Measurements from ENCODE around the gene SFXN3. TPM values are rescaled to one million over a fixed set of nuclear protein-coding genes. Genes with fewer than 3 reads are reported as not detected.

SFXN3 gene
- total and polyA plus RNA-seq, 2 of the 13 experiments (the other 11 are each of a cell fraction or from before 2014, with no cell fraction given) = 16.8 to 71.5 TPM

- TSS peak; percentile 92 for BruUV-seq (replicated peaks)
- POLR2A ChIA-PET = interaction anchor here (0.7 to 23.0 kb wide), 5 partner anchors 11 to 105 kb away, joined by 3 to 277 read pairs (median 4); partner anchors contain the start of genes LZTS2 and SEMA4G
- FAIRE-seq = no peak
- TF ChIP-seq SMAD9 (CRISPR knock-in tag; IDR thresholded peaks at IDR 0.05) (no peak), ZNF451 (CRISPR knock-in tag; IDR thresholded peaks at IDR 0.05) (no peak), BCL3 (CRISPR knock-in tag; IDR thresholded peaks at IDR 0.05) (no peak), MLX (CRISPR knock-in tag; IDR thresholded peaks at IDR 0.05) (no peak), AHDC1 (CRISPR knock-in tag; IDR thresholded peaks at IDR 0.05; ENCODE audit: borderline replicate concordance) (no peak), SYNCRIP (IDR thresholded peaks at IDR 0.05; ENCODE audit: insufficient read depth, low read depth, low read length) (no peak), ZNF792 (CRISPR knock-in tag; IDR thresholded peaks at IDR 0.05) (peak; percentile 28; the same call in 1 of the 2 replicates), MTERF4 (CRISPR knock-in tag; IDR thresholded peaks at IDR 0.05) (no peak; the same call in 1 of the 2 replicates), ZNF567 (CRISPR knock-in tag; IDR thresholded peaks at IDR 0.05; ENCODE audit: borderline replicate concordance) (0 out of 2 replicates have a peak, but pooled peaks have one; percentile 25), TSC22D2 (CRISPR knock-in tag; IDR thresholded peaks at IDR 0.05; ENCODE audit: borderline replicate concordance) (no peak), FOXK1 (CRISPR knock-in tag; IDR thresholded peaks at IDR 0.05; ENCODE audit: borderline replicate concordance, low read depth) (no peak), THAP9 (CRISPR knock-in tag; IDR thresholded peaks at IDR 0.05; ENCODE audit: borderline replicate concordance) (no peak), THAP11 (CRISPR knock-in tag; IDR thresholded peaks at IDR 0.05) (no peak), GATAD1 (CRISPR knock-in tag; IDR thresholded peaks at IDR 0.05) (no peak)
These were observed 44.4 kb upstream of the SFXN3 start for GRCh38 chr10:100986623-100986951.

More at GRCh38 chr10:100986623-100986951, 44.4 kb upstream of the SFXN3 start:
- Histone ChIP-seq H3K27me3 (ENCODE audit: control insufficient read depth in 1 of 2, insufficient read depth in 2 of 2, low read length in 2 of 2) (no peaks in the 10 kb centered on the region; a peak in 1 of 5 replicates), H3K9me3 (ENCODE audit: low read length) (no peaks in the 10 kb centered on the region), H3K36me3 (replicated peaks in 1 of 2; ENCODE audit: control insufficient read depth in 1 of 2, insufficient read depth in 2 of 2, low read length in 2 of 2) (peaks cover 15 to 58% of the 10 kb centered on the region in 2 experiments), H3K9ac (ENCODE audit: insufficient read depth, low read depth, low read length) (peak overlapping the region; percentile 83), H3K27ac (ENCODE audit: extremely low read length, insufficient read depth, low read length) (peak overlapping the region; percentile 83), H3K4me2 (ENCODE audit: low read depth, low read length) (peak overlapping the region; percentile 97), H3K79me2 (ENCODE audit: insufficient read depth, low read length) (peaks cover 50% of the 10 kb centered on the region), H3K4me3 (replicated peaks in 1 of 3; ENCODE audit: insufficient read depth in 1 of 3, low read depth in 2 of 3, low read length in 3 of 3) (peak overlapping the region; percentile 77 to 96 (median 91)), H3K4me1 (ENCODE audit: insufficient read depth, low read length) (peaks cover 53% of the 10 kb centered on the region), H2AFZ (ENCODE audit: low read length) (no peak overlapping the region), H4K20me1 (ENCODE audit: insufficient read depth, low read length) (no peaks in the 10 kb centered on the region)
- in situ Hi-C loops (cut with HindIII; ENCODE audit: extremely low pct_ligation_motif_present, low pct_unique_long_range_greater_than_20kb) (no loop called here), intact Hi-C loops (cut with micrococcal nuclease; ENCODE audit: unreplicated experiment) (no loop called here)
- DNase-seq (ENCODE audit: low spot score) (no peak), ATAC-seq (peak; percentile 5)
- 0% methylated on average over 1 of the region's 17 CpGs for WGBS (ENCODE audit: low lambda C conversion rate)
- CTCF ChIA-PET (ENCODE audit: low intra/inter-chr PET ratio, low total read pairs) = no interaction called here
